Measurements from ENCODE around the gene MYH4. TPM values are rescaled to one million over a fixed set of nuclear protein-coding genes. Genes with fewer than 3 reads are reported as not detected.

MYH4 gene
- total RNA-seq, 4 donors from 2014 or later, result not detected

- no peak for TF ChIP-seq CTCF (IDR thresholded peaks at IDR 0.05)
- DNase-seq (ENCODE audit: low spot score), result no peak
- ATAC-seq (ENCODE audit: low FRiP score), result no peak
These were observed 30.6 kb upstream of the MYH4 start for GRCh38 chr17:10499950-10500349.

- ATAC-seq (ENCODE audit: low FRiP score) (no peak), DNase-seq (ENCODE audit: low spot score) (no peak)
- TF ChIP-seq CTCF (IDR thresholded peaks at IDR 0.05), result no peak
These were observed 22.6 kb upstream of the MYH4 start for GRCh38 chr17:10492004-10492403.

GRCh38 chr17:10482252-10482651 lies 12.9 kb upstream of the MYH4 start:
- no peak for TF ChIP-seq CTCF (IDR thresholded peaks at IDR 0.05)
- DNase-seq (ENCODE audit: low spot score), result no peak
- ATAC-seq (ENCODE audit: low FRiP score), result no peak

- DNase-seq (ENCODE audit: low spot score) (no peak), ATAC-seq (ENCODE audit: low FRiP score) (no peak)
- TF ChIP-seq CTCF (IDR thresholded peaks at IDR 0.05), result no peak
These were observed 8.3 kb upstream of the MYH4 start for GRCh38 chr17:10477701-10478100.

GRCh38 chr17:10474536-10474935 lies 5.2 kb upstream of the MYH4 start:
- no peak for TF ChIP-seq CTCF (IDR thresholded peaks at IDR 0.05)
- no peak for DNase-seq (ENCODE audit: low spot score)
- no peak for ATAC-seq (ENCODE audit: low FRiP score)

- ATAC-seq (ENCODE audit: low FRiP score) (no peak), DNase-seq (ENCODE audit: low spot score) (no peak)
- no peak for TF ChIP-seq CTCF (IDR thresholded peaks at IDR 0.05)
These were observed 2.5 kb upstream of the MYH4 start for GRCh38 chr17:10471858-10472257.

- DNase-seq (ENCODE audit: low spot score), result no peak
- no peak for TF ChIP-seq CTCF (IDR thresholded peaks at IDR 0.05)
- no peak for ATAC-seq (ENCODE audit: low FRiP score)
These were observed 6.0 kb downstream of the MYH4 start for GRCh38 chr17:10463402-10463801.
